Upper lobe of left lung (tissue), 6 donors: Measurements from ENCODE around the gene ATF6B. TPM values are rescaled to one million over a fixed set of nuclear protein-coding genes. Genes with fewer than 3 reads are reported as not detected.

ENCODE experiments used
- ATAC-seq, 2 donors: fragments of 200-7000 bp; cut with Tn5 transposase; one replicate each; pipeline ENCODE4 v1.9.1; 2022; ENCODE audit warnings: mild to moderate bottlenecking in 2 of 2, moderate library complexity in 2 of 2; ENCODE audit not compliant: low FRiP score in 2 of 2
- DNase-seq, 2 donors: peaks; one replicate each; pipeline ENCODE4 v3.0.0-alpha.2; 2019 to 2020
- H3K27ac ChIP-seq, 4 donors: fragments of 200-600 bp; sonication (generic); one replicate each; pipeline ENCODE4 v1.5.1; 2016 to 2019
- H3K27me3 ChIP-seq, 4 donors: fragments of 200-600 bp; sonication (generic); one replicate each; pipeline ENCODE4 v1.5.1; 2017 to 2019
- H3K36me3 ChIP-seq, 4 donors: fragments of 200-600 bp; sonication (generic); one replicate each; pipeline ENCODE4 v1.5.1; 2016 to 2019
- H3K4me1 ChIP-seq, 4 donors: fragments of 200-600 bp; sonication (generic); one replicate each; pipeline ENCODE4 v1.5.1; 2018 to 2019
- H3K4me3 ChIP-seq, 4 donors: fragments of 200-600 bp; sonication (generic); one replicate each; pipeline ENCODE4 v1.5.1; 2017 to 2019; ENCODE audit warnings: mild to moderate bottlenecking in 2 of 4, moderate library complexity in 1 of 4
- H3K9me3 ChIP-seq, 4 donors: fragments of 200-600 bp; sonication (generic); one replicate each; pipeline ENCODE4 v1.5.1; 2018 to 2019
- CTCF ChIP-seq, 6 experiments: fragments of 450-650 bp in 4 of 6; fragments of 200-600 bp in 2 of 6; sonication (generic) in 2 of 6; IDR thresholded peaks; one replicate each; pipeline ENCODE4 v1.5.1; 2016 to 2019; ENCODE audit warnings: antibody characterized with exemption in 6 of 6
- EP300 ChIP-seq, 4 donors: sonication (generic); formaldehyde crosslinking; IDR thresholded peaks; one replicate each; pipeline ENCODE4 v1.5.1; 2017; ENCODE audit warnings: antibody characterized with exemption in 4 of 4, control low read depth in 2 of 4
- POLR2A ChIP-seq, 4 donors: fragments of 450-650 bp; IDR thresholded peaks; one replicate each; pipeline ENCODE4 v1.5.1; 2016 to 2017; ENCODE audit warnings: antibody characterized with exemption in 4 of 4, mild to moderate bottlenecking in 2 of 4
- POLR2AphosphoS5 ChIP-seq, 2 donors: sonication (generic); formaldehyde crosslinking; IDR thresholded peaks; one replicate each; pipeline ENCODE4 v1.5.1; 2017; ENCODE audit warnings: antibody characterized with exemption in 2 of 2
- WGBS, 2 donors: methylation state at CpG; one replicate each; pipeline ENCODE4 v1.1.5; 2017 to 2018; 5-methylcytosine and 5-hydroxymethylcytosine counted together
- total RNA-seq, 6 donors: library from RNA; depleted of rRNA in 4 of 6; stranded (reverse); fragments of >200 nt in 4 of 6; gene quantifications; one replicate each; pipeline versions ENCODE4 v1.1.0 to v1.2.1, GENCODE V29; 2016 to 2021
- donor health status: DM: no; HTN: no; CAD: no; lungs with moderate emphysema.
- donor health status: DM: no; HTN: yes; CAD: no; lungs with severe emphysema.

Gene ATF6B
- total RNA-seq, 6 donors from 2014 or later = 35.3 to 230 (median 95.8) TPM

GRCh38 chr6:32089082-32089828 is 38.8 kb downstream of the ATF6B start:
- Histone ChIP-seq H3K4me3 (no peak overlapping the region), H3K27me3 (peaks cover 0 to 4% (median 1%) of the 10 kb centered on the region in 4 donors), H3K4me1 (peaks cover 29 to 39% (median 34%) of the 10 kb centered on the region in 4 donors), H3K27ac (peak overlapping the region in 2 of 4 donors; percentile 54 to 89), H3K9me3 (no peaks in the 10 kb centered on the region), H3K36me3 (peaks cover 0 to 35% (median 0%) of the 10 kb centered on the region in 4 donors)
- WGBS, 2 donors = 91 to 92% methylated on average over 9 to 10 of the region's 10 CpGs
- DNase-seq (no peak), ATAC-seq (no peak)
- TF ChIP-seq POLR2AphosphoS5 (IDR thresholded peaks at IDR 0.05) (no peak), CTCF (IDR thresholded peaks at IDR 0.05) (no peak), POLR2A (IDR thresholded peaks at IDR 0.05) (no peak), EP300 (IDR thresholded peaks at IDR 0.05) (no peak)

- Histone ChIP-seq H3K9me3 (no peaks in the 10 kb centered on the region), H3K27me3 (peaks cover 0 to 4% (median 1%) of the 10 kb centered on the region in 4 donors), H3K4me3 (no peak overlapping the region), H3K4me1 (peaks cover 29 to 39% (median 34%) of the 10 kb centered on the region in 4 donors), H3K27ac (peak overlapping the region; percentile 73 to 89 (median 84)), H3K36me3 (peaks cover 0 to 42% (median 2%) of the 10 kb centered on the region in 4 donors)
- TF ChIP-seq CTCF (IDR thresholded peaks at IDR 0.05) = no peak
- TF ChIP-seq EP300 (IDR thresholded peaks at IDR 0.05) = no peak
- no peak for TF ChIP-seq POLR2AphosphoS5 (IDR thresholded peaks at IDR 0.05)
- 94 to 99% methylated on average over 12 to 14 of the region's 14 CpGs for WGBS, 2 donors
- ATAC-seq (no peak), DNase-seq (no peak)
Measured at GRCh38 chr6:32088487-32089049, 39.5 kb downstream of the ATF6B start.

GRCh38 chr6:32087574-32088486 is 40.2 kb downstream of the ATF6B start:
- whole genome bisulfite sequencing, 2 donors = 15 to 60% methylated on average over 8 to 35 of the region's 50 CpGs
- peaks cover 0 to 39% (median 2%) of the 10 kb centered on the region in 4 donors for H3K36me3 ChIP-seq
- peak; percentile 85 to 94 for DNase-seq
- H3K4me1 ChIP-seq = peaks cover 23 to 34% (median 28%) of the 10 kb centered on the region in 4 donors
- H3K4me3 ChIP-seq = peak overlapping the region in 3 of 4 donors; percentile 12 to 39 (median 33)
- peaks cover 0 to 4% (median 1%) of the 10 kb centered on the region in 4 donors for H3K27me3 ChIP-seq
- H3K9me3 ChIP-seq = no peaks in the 10 kb centered on the region
- TF ChIP-seq POLR2AphosphoS5 (IDR thresholded peaks at IDR 0.05) (peak; percentile 58 to 74), POLR2A (IDR thresholded peaks at IDR 0.05) (no peak), EP300 (IDR thresholded peaks at IDR 0.05) (no peak), CTCF (IDR thresholded peaks at IDR 0.05) (peak; percentile 51 to 82 (median 70))
- peak; percentile 69 to 85 for ATAC-seq
- peak overlapping the region; percentile 73 to 89 (median 84) for H3K27ac ChIP-seq

- peak in 1 of 2 donors; percentile 41 for TF ChIP-seq POLR2AphosphoS5 (IDR thresholded peaks at IDR 0.05)
- TF ChIP-seq POLR2A (IDR thresholded peaks at IDR 0.05) = no peak
- peak in 1 of 6 experiments; percentile 2 for TF ChIP-seq CTCF (IDR thresholded peaks at IDR 0.05)
- peak in 1 of 2 donors; percentile 29 for ATAC-seq
- Histone ChIP-seq H3K9me3 (no peaks in the 10 kb centered on the region), H3K4me1 (peaks cover 14 to 25% (median 19%) of the 10 kb centered on the region in 4 donors), H3K36me3 (peaks cover 0 to 35% (median 2%) of the 10 kb centered on the region in 4 donors), H3K4me3 (peak overlapping the region in 3 of 4 donors; percentile 12 to 39 (median 33)), H3K27me3 (peaks cover 0 to 4% (median 1%) of the 10 kb centered on the region in 4 donors), H3K27ac (peak overlapping the region; percentile 73 to 89 (median 84))
- peak in 1 of 2 donors; percentile 86 for DNase-seq
- 33 to 76% methylated on average over 8 to 33 of the region's 45 CpGs for WGBS, 2 donors
Measured at GRCh38 chr6:32086661-32087573, 41.1 kb downstream of the ATF6B start.
